ENCODE results near the gene NEU3.

GRCh38 chr11:75056814-75057213 lies 68.1 kb downstream of the NEU3 start:
- TF ChIP-seq GATA2 (IDR thresholded peaks at IDR 0.05; ENCODE audit: low read depth, low read length): no peak
- TF ChIP-seq GATA3 (IDR thresholded peaks at IDR 0.05; ENCODE audit: low read depth, low read length): no peak
